22Rv1 (cell line): ENCODE measurements around the gene MAGI2.

Source experiments
- H3K27ac ChIP-seq: fragments of 450-650 bp; 2 replicates; pipeline ENCODE4 v1.5.1; 2017
- ZFX ChIP-seq: fragments of 450-650 bp; IDR thresholded peaks from 2 replicates; pipeline ENCODE4 v1.6.1; 2017; ENCODE audit warnings: antibody characterized with exemption, borderline replicate concordance
- TF ChIP-seq, protein P1 (sequence below): fragments of 450-650 bp; IDR thresholded peaks from 2 replicates; pipeline ENCODE4 v1.5.1; 2017; ENCODE audit warnings: mild to moderate bottlenecking

The MAGI2 gene

DNA sequence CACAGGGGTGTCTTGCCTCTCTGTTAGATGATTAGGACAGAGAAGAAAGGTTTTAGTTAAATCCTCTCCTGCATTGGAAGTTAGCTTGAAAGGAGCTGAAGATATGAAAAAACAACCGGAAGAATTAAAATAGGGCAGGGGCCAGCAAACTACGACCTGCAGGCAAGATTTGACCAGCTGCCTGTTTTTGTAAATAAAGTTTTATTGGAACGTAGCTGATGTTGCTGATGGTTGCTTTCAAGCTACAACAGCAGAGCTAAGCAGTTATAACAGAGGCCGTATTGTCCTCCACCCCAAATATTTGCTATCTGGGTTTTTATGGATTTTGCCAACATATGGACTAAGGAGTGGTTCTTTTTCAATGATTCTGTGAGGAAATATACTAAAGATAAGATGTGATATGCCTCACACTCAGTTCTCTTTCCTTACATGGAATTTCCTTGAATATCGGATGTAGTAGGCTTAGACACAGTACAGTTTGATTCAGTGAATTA, 1086.1 kb downstream of the MAGI2 start:
- TF ChIP-seq, protein P1, sequence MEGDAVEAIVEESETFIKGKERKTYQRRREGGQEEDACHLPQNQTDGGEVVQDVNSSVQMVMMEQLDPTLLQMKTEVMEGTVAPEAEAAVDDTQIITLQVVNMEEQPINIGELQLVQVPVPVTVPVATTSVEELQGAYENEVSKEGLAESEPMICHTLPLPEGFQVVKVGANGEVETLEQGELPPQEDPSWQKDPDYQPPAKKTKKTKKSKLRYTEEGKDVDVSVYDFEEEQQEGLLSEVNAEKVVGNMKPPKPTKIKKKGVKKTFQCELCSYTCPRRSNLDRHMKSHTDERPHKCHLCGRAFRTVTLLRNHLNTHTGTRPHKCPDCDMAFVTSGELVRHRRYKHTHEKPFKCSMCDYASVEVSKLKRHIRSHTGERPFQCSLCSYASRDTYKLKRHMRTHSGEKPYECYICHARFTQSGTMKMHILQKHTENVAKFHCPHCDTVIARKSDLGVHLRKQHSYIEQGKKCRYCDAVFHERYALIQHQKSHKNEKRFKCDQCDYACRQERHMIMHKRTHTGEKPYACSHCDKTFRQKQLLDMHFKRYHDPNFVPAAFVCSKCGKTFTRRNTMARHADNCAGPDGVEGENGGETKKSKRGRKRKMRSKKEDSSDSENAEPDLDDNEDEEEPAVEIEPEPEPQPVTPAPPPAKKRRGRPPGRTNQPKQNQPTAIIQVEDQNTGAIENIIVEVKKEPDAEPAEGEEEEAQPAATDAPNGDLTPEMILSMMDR, result no peak
- no peak for TF ChIP-seq ZFX
- H3K27ac ChIP-seq, result no peak overlapping the region

DNA sequence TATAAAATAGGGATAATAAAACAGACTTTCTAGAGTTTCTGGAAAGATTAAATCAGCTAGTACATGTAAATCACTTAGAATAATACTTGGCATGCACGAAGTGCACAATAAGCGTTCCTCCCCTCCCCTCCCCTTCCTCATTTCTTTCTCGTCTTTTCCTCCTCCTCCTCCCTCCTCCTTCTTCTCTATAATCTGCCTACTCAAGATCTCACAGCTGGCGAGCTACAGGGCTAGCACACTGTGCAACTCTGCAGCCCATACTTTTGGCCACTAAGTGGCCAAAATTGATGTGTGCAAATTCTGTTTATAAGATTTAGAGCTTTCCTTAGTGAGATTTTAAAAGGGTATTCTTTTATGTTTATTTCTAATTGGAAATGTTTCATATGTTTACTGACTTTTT, 1089.6 kb downstream of the MAGI2 start:
- TF ChIP-seq, protein P1, result no peak
- no peak for TF ChIP-seq ZFX

DNA sequence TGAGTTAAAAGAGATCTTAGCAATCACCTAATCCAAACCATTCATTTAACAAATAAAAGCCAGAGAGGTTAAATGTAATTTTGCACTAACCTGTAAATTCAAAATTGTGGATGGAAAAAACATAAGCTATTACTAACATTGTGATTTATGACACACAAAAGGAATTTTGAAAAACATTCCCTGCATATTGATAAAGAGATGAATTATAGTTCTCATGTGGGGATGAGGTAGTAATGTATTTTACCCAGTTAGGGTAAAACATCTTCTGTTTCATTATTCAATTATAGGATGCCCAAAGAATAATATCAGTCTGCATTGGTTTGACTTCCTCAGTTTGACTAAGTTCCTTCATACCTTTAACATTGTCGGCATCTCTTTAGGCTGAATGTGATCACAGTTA, 1093.6 kb downstream of the MAGI2 start:
- no peak overlapping the region for H3K27ac ChIP-seq
- TF ChIP-seq ZFX, result no peak
- TF ChIP-seq, protein P1, result no peak

More for the DNA sequence above, 1089.6 kb downstream of the MAGI2 start:
- H3K27ac ChIP-seq, result no peak overlapping the region

DNA sequence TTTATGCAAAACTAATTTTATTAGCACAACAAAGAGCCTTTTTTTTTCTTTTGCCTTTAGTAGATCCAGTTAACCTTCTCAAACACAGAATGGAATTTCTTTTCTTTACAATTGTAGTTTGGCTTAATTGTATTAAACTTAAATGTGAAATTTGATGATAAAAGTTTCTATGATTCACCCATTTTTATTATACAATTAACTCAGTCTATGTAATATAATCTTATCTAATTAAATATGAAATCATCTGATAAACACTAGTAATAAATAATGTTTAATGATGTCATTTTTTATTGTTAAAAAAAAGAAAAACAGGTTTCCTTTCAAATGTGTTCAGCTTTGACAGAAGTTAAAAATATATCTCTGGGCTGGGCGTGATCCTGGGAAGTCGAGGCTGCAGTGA, 1095.8 kb downstream of the MAGI2 start:
- TF ChIP-seq, protein P1, result no peak
- no peak for TF ChIP-seq ZFX
- H3K27ac ChIP-seq, result no peak overlapping the region

DNA sequence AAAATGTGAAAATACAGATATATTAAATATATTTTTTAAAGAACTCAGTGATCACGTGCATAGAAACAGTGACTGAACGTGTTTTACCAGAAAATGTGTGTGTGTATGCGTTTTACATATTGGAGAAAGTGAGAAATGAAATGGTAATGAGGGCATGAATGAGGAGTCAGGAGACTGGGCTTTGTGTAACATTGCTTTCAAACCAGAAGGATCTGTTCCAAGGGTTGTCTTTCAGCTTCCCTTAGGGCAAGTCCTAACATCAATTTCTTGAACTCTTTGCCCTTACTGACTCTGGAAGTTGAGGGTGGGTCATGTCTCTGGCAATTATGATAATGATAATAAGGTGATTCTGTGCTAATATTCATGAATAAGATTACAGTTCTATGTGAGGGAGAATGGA, 1097.6 kb downstream of the MAGI2 start:
- TF ChIP-seq ZFX, result no peak
- TF ChIP-seq, protein P1, result no peak
- H3K27ac ChIP-seq, result no peak overlapping the region

DNA sequence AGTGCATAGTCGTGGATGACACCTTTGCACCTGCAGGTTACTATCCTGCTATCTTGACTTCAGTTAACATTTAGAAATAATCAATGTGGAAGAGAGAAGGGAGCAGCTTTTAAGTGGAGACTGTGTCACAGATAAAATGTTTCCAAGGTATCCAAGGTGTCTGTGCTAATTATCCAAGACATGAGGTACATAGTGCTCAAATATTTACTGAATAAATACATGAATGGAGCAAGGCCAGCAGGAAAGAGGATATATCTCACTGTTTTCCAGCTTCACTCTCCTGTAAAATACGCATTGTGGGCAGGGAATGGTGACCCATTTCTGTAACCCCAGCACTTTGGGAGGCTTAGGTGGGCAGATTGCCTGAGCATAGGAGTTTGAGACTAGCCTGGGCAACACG, 1102.5 kb downstream of the MAGI2 start:
- TF ChIP-seq ZFX, result no peak

DNA sequence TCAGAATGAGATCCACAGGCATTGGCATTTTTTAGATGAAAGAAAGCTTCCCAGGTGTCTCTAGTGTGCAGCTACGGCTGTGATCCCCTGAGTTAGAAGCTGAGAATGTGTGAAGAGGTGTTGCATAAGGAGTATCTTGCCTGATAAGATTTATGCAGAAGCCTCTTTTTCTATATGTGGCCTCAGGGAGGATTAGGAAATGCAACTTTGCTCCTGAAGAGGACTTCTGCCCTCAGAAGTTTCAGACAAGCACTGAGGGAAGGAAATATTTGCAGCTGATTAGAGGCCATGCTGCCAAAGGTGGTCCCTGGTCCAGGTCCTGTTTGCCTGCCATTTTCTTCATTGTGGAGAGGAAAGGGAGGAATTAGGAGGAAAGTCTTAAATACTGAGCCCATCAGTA, 1103.1 kb downstream of the MAGI2 start:
- TF ChIP-seq, protein P1, result no peak
- no peak for TF ChIP-seq ZFX
- no peak overlapping the region for H3K27ac ChIP-seq

More for the DNA sequence above, 1102.5 kb downstream of the MAGI2 start:
- H3K27ac ChIP-seq, result no peak overlapping the region

DNA sequence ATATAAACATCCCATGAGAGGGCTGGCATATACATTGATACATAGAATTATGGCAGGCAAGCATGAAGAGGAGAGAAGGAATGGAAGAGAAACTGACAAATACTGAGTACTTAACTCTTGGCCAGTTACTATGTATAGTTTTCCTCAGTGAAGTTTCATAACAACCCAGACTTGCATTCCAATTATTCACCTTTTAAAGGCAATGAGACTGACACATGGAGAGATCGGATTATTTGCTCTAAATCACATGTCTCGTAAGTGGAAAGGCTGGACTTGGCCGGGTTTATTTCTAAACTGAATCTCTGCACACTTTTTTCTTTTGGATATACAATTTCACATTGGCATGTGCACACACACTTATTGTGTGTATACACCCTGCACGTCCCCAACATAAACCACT, 1106.6 kb downstream of the MAGI2 start:
- TF ChIP-seq, protein P1, result no peak
- TF ChIP-seq ZFX, result no peak
- H3K27ac ChIP-seq, result no peak overlapping the region
